SK-N-SH (cell line): Measurements from ENCODE around the gene SOX9. TPM values are rescaled to one million over a fixed set of nuclear protein-coding genes. Genes with fewer than 3 reads are reported as not detected.

ENCODE experiments used
- CTCF ChIA-PET: fragments of 300-600, 350-600 bp; formaldehyde crosslinking; extraction: SDS; loops from one replicate; lab custom pipeline; 2021; lab: Yijun Ruan, JAX
- POLR2A ChIA-PET: fragments of 350-600 bp; sonication (Branson Sonifier 250); formaldehyde crosslinking; extraction: SDS; loops from one replicate; lab custom pipeline; 2020; ENCODE audit warnings: antibody characterized with exemption, inconsistent platforms; lab: Yijun Ruan, JAX
- DNase-seq: peaks from one replicate; pipeline ENCODE4 v3.0.0; 2012
- H2AFZ ChIP-seq: fragments of 200-600 bp; sonication (generic); 2 replicates; pipeline ENCODE4 v1.8.1; 2016; ENCODE audit warnings: antibody characterized with exemption, mild to moderate bottlenecking, low read depth
- H3F3A ChIP-seq: fragments of 200-600 bp; sonication (generic); replicated peaks from 2 replicates; pipeline ENCODE3; 2016; ENCODE audit warnings: antibody characterized with exemption, mild to moderate bottlenecking; ENCODE audit not compliant: insufficient read depth
- H3K27ac ChIP-seq, 2 experiments: fragments of 200-500 bp in 1 of 2; fragments of 200-600 bp in 1 of 2; sonication (Bioruptor generic) in 1 of 2; sonication (generic), shearing (Covaris generic) in 1 of 2; 2 replicates each; pipeline versions ENCODE4 v1.5.1 to v1.6.1; 2014 to 2016; ENCODE audit warnings: low read depth in 2 of 2, inconsistent platforms in 1 of 2, low read length in 1 of 2, mild to moderate bottlenecking in 1 of 2, mixed read lengths in 1 of 2
- H3K27me3 ChIP-seq: fragments of 200-600 bp; sonication (generic), shearing (Covaris generic); 2 replicates; pipeline ENCODE4 v1.6.1; 2016; ENCODE audit warnings: mixed run types; ENCODE audit not compliant: insufficient read depth
- H3K36me3 ChIP-seq, 2 experiments: fragments of 200-500 bp in 1 of 2; fragments of 200-600 bp in 1 of 2; sonication (Bioruptor generic) in 1 of 2; sonication (generic) in 1 of 2; replicated peaks in 1 of 2; 2 replicates each; pipeline versions ENCODE3 to v1.5.1; 2014 to 2016; ENCODE audit warnings: low read length in 1 of 2, mild to moderate bottlenecking in 1 of 2; ENCODE audit not compliant: insufficient read depth in 2 of 2, control insufficient read depth in 1 of 2
- H3K4me1 ChIP-seq, 2 experiments: fragments of 200-500 bp in 1 of 2; fragments of 200-600 bp in 1 of 2; sonication (Bioruptor generic) in 1 of 2; sonication (generic), shearing (Covaris generic) in 1 of 2; 2 replicates each; pipeline versions ENCODE4 v1.5.1 to v1.6.1; 2014 to 2016; ENCODE audit warnings: low read depth in 1 of 2, low read length in 1 of 2, mixed run types in 1 of 2; ENCODE audit not compliant: insufficient read depth in 2 of 2, control insufficient read depth in 1 of 2
- H3K4me2 ChIP-seq: fragments of 200-600 bp; sonication (generic), shearing (Covaris generic); 2 replicates; pipeline ENCODE4 v1.6.1; 2017; ENCODE audit warnings: mixed run types
- H3K4me3 ChIP-seq, 2 experiments: fragments of 200-500 bp in 1 of 2; fragments of 200-600 bp in 1 of 2; sonication (Bioruptor generic) in 1 of 2; sonication (generic), shearing (Covaris generic) in 1 of 2; 2 replicates each; pipeline versions ENCODE4 v1.5.1 to v1.8.1; 2014 to 2016; ENCODE audit warnings: low read depth in 2 of 2, inconsistent platforms in 1 of 2, low read length in 1 of 2, mild to moderate bottlenecking in 1 of 2, mixed read lengths in 1 of 2, moderate library complexity in 1 of 2
- H3K79me2 ChIP-seq: fragments of 200-600 bp; sonication (generic); 2 replicates; pipeline ENCODE4 v1.8.1; 2017; ENCODE audit warnings: mild to moderate bottlenecking; ENCODE audit not compliant: insufficient read depth
- H3K9ac ChIP-seq: fragments of 200-600 bp; sonication (generic); 2 replicates; pipeline ENCODE4 v1.6.1; 2017; ENCODE audit warnings: mixed run types
- H3K9me2 ChIP-seq: fragments of 200-600 bp; sonication (generic); 2 replicates; pipeline ENCODE4 v1.6.1; 2017; ENCODE audit warnings: mixed run types
- H3K9me3 ChIP-seq: fragments of 200-600 bp; sonication (generic); 2 replicates; pipeline ENCODE4 v1.6.1; 2017; ENCODE audit warnings: mixed run types, mild to moderate bottlenecking, moderate library complexity
- H4K20me1 ChIP-seq: fragments of 200-600 bp; sonication (generic); 2 replicates; pipeline ENCODE4 v1.6.1; 2017; ENCODE audit warnings: mild to moderate bottlenecking, mixed run types; ENCODE audit not compliant: insufficient read depth
- EZH2phosphoT487 ChIP-seq: fragments of 200-600 bp; sonication (generic); IDR thresholded peaks from 2 replicates; pipeline ENCODE4 v1.6.1; 2017; ENCODE audit warnings: low read depth, mixed run types, mild to moderate bottlenecking, antibody characterized with exemption, moderate library complexity, borderline replicate concordance
- FOSL2 ChIP-seq: IDR thresholded peaks from 2 replicates; pipeline ENCODE4 v1.4.0; 2012; ENCODE audit warnings: low read depth, mild to moderate bottlenecking, moderate library complexity, borderline replicate concordance
- FOXM1 ChIP-seq: IDR thresholded peaks from 2 replicates; pipeline ENCODE4 v1.4.0; 2012; ENCODE audit warnings: low read depth, mild to moderate bottlenecking
- MEF2A ChIP-seq: IDR thresholded peaks from 2 replicates; pipeline ENCODE4 v1.4.0; 2012; ENCODE audit warnings: low read depth, borderline replicate concordance
- NFIC ChIP-seq: IDR thresholded peaks from 2 replicates; pipeline ENCODE4 v1.4.0; 2012; ENCODE audit warnings: borderline replicate concordance
- RXRA ChIP-seq: IDR thresholded peaks from 2 replicates; pipeline ENCODE4 v1.4.0; 2012; ENCODE audit warnings: low read depth, mild to moderate bottlenecking, borderline replicate concordance
- TCF12 ChIP-seq: IDR thresholded peaks from 2 replicates; pipeline ENCODE4 v1.4.0; 2012
- USF1 ChIP-seq: IDR thresholded peaks from 2 replicates; pipeline ENCODE4 v1.4.0; 2012; ENCODE audit warnings: low read depth, borderline replicate concordance
- whole genome bisulfite sequencing: methylation state at CpG from one replicate; pipeline ENCODE4 v1.1.6; 2017; ENCODE audit warnings: low lambda C conversion rate; 5-methylcytosine and 5-hydroxymethylcytosine counted together
- polyA plus RNA-seq, 3 experiments: library from polyadenylated mRNA; depleted of rRNA; stranded (reverse); fragments of >200 nt; gene quantifications; 2 replicates each; pipeline ENCODE4 v1.2.3, GENCODE V29; 2012
- TF ChIP-seq, protein P1 (sequence below): IDR thresholded peaks from 2 replicates; pipeline ENCODE4; 2012
- TF ChIP-seq, protein P2 (sequence below): IDR thresholded peaks from 2 replicates; pipeline ENCODE4 v1.6.1; 2012; ENCODE audit warnings: mild to moderate bottlenecking, low read depth, low read length, moderate library complexity
- TF ChIP-seq, protein P3 (sequence below): fragments of 150-350 bp; IDR thresholded peaks from 2 replicates; pipeline ENCODE4 v1.6.1; 2017; ENCODE audit warnings: antibody characterized with exemption, low read length, low read depth, borderline replicate concordance

The SOX9 gene
- polyA plus RNA-seq, 1 of the 3 experiments (the other 2 are of a cell fraction): 35.3 TPM

DNA sequence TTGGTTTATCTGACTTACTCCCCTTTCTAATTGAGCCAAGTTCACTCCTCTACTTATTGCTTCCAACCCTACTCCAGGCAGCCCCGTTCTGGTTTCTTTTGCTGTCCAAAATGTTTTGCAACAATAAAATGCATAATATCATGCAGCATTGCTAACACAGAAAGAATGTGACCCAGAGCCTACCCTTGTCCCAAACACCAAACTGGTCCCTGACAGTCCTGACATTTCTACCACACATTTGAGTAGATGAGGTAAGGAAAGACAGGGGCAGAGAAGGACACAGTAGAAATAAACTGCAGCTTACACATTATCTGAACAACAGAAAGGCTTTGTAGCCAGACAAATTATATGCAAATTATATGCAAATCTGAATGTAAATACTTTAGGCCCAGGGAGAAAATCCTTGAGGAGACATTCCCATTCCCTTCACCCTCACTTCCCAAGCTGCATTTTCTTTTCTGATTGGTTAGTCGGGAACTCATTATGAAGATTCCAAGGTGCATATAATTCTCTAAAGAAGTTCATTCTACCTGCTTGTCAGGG is 31.6 kb downstream of the SOX9 start:
- WGBS: 58% methylated on average over 2 of the region's 2 CpGs
- Histone ChIP-seq H3K4me2 (0 out of 2 replicates have a peak overlapping the region, but pooled peaks have one; percentile 31), H3K4me3 (no peak overlapping the region), H3K9me3 (no peaks in the 10 kb centered on the region), H2AFZ (no peak overlapping the region), H3K27me3 (no peaks in the 10 kb centered on the region), H3K36me3 (no peaks in the 10 kb centered on the region), H3F3A (no peaks in the 10 kb centered on the region), H3K4me1 (peaks cover 11 to 16% of the 10 kb centered on the region in 2 experiments), H3K9me2 (no peaks in the 10 kb centered on the region), H4K20me1 (no peaks in the 10 kb centered on the region), H3K27ac (no peak overlapping the region), H3K9ac (no peak overlapping the region), H3K79me2 (no peaks in the 10 kb centered on the region)
- CTCF ChIA-PET: interaction anchor here (0.6 to 1.9 kb wide), 3 partner anchors 11 to 120 kb away, joined by 3 to 6 read pairs (median 4); no protein-coding TSS in a partner anchor
- DNase-seq: no peak
- TF ChIP-seq TCF12 (peak; percentile 25; the same call in 1 of the 2 replicates), NFIC (no peak), RXRA (peak; percentile 33; the same call in 1 of the 2 replicates)
- TF ChIP-seq, protein P1, sequence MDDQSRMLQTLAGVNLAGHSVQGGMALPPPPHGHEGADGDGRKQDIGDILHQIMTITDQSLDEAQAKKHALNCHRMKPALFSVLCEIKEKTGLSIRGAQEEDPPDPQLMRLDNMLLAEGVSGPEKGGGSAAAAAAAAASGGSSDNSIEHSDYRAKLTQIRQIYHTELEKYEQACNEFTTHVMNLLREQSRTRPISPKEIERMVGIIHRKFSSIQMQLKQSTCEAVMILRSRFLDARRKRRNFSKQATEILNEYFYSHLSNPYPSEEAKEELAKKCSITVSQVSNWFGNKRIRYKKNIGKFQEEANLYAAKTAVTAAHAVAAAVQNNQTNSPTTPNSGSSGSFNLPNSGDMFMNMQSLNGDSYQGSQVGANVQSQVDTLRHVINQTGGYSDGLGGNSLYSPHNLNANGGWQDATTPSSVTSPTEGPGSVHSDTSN: 0 out of 2 replicates have a peak, but pooled peaks have one; percentile 16
- TF ChIP-seq, protein P2, sequence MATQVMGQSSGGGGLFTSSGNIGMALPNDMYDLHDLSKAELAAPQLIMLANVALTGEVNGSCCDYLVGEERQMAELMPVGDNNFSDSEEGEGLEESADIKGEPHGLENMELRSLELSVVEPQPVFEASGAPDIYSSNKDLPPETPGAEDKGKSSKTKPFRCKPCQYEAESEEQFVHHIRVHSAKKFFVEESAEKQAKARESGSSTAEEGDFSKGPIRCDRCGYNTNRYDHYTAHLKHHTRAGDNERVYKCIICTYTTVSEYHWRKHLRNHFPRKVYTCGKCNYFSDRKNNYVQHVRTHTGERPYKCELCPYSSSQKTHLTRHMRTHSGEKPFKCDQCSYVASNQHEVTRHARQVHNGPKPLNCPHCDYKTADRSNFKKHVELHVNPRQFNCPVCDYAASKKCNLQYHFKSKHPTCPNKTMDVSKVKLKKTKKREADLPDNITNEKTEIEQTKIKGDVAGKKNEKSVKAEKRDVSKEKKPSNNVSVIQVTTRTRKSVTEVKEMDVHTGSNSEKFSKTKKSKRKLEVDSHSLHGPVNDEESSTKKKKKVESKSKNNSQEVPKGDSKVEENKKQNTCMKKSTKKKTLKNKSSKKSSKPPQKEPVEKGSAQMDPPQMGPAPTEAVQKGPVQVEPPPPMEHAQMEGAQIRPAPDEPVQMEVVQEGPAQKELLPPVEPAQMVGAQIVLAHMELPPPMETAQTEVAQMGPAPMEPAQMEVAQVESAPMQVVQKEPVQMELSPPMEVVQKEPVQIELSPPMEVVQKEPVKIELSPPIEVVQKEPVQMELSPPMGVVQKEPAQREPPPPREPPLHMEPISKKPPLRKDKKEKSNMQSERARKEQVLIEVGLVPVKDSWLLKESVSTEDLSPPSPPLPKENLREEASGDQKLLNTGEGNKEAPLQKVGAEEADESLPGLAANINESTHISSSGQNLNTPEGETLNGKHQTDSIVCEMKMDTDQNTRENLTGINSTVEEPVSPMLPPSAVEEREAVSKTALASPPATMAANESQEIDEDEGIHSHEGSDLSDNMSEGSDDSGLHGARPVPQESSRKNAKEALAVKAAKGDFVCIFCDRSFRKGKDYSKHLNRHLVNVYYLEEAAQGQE: 0 out of 2 replicates have a peak, but pooled peaks have one; percentile 27
- POLR2A ChIA-PET: interaction anchor here (0.6 kb wide), 1 partner anchor 64 kb away, joined by 3 read pairs; no protein-coding TSS in a partner anchor

DNA sequence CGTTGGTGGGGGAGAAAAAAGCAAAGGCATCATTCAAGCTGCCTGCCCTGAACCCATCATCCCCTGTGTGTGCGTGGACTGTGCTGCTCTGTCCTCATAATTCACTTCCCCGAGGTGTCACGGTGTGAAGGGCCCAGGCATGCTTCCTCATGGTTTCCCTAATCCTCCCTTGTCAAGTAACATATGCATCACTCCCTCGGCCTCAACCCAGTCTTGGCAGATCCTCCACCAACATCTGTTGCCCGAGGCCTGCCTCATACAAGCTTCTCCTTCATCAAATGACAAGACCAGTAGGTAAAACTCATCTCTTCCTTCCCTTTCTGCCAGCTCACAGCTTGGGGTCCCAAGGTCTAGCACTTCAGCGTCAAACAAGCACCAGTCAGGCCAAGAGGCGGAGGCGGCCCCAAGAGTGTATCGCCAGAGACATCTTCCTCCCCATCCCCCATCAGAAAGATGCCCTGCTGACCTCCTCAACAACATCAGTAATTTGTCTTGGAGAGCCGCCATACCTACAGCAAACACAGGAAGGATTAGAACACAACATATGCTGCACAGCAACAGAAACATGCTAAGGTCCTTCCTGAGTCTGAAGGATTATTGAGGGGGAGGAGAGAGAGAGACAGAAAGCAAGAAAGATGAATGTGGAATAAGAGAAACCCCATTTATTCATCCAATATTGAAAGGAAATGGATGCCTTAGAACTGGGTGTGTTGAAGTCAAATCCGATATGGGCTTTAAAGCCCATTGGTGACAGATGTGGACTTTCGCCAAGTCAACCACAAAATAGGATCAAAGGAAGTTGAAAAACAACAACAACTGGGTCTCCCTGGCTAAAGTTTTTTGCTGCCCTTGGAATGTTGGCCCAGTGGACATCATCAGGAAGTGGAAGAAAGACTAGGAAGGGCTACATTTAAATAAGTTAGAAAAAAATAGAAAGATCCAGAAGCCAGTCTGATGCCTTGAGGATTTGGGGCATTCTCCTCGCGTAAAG is 38.4 kb downstream of the SOX9 start:
- H3K27ac ChIP-seq: no peak overlapping the region
- ChIA-PET CTCF (interaction anchor here (0.7 to 1.1 kb wide), 2 partner anchors 10 to 381 kb away, joined by 3 read pairs; no protein-coding TSS in a partner anchor), POLR2A (no interaction called here)
- H3K79me2 ChIP-seq: no peaks in the 10 kb centered on the region
- no peak overlapping the region for H2AFZ ChIP-seq
- no peaks in the 10 kb centered on the region for H3K4me1 ChIP-seq
- no peaks in the 10 kb centered on the region for H4K20me1 ChIP-seq
- H3K9me2 ChIP-seq: no peaks in the 10 kb centered on the region
- H3F3A ChIP-seq: no peaks in the 10 kb centered on the region
- no peaks in the 10 kb centered on the region for H3K27me3 ChIP-seq
- no peaks in the 10 kb centered on the region for H3K36me3 ChIP-seq
- H3K9ac ChIP-seq: no peak overlapping the region
- no peak overlapping the region for H3K4me2 ChIP-seq
- WGBS: 86% methylated on average over 15 of the region's 15 CpGs
- H3K9me3 ChIP-seq: no peaks in the 10 kb centered on the region
- no peak overlapping the region for H3K4me3 ChIP-seq
- DNase-seq: no peak
- no peak for TF ChIP-seq MEF2A
- no peak for TF ChIP-seq FOXM1
- TF ChIP-seq FOSL2: no peak
- TF ChIP-seq, protein P2: no peak
- TF ChIP-seq USF1: no peak
- TF ChIP-seq, protein P3, sequence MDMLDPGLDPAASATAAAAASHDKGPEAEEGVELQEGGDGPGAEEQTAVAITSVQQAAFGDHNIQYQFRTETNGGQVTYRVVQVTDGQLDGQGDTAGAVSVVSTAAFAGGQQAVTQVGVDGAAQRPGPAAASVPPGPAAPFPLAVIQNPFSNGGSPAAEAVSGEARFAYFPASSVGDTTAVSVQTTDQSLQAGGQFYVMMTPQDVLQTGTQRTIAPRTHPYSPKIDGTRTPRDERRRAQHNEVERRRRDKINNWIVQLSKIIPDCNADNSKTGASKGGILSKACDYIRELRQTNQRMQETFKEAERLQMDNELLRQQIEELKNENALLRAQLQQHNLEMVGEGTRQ: no peak
- no peak for TF ChIP-seq EZH2phosphoT487
